A549 (cell line): ENCODE measurements around the gene LYZL6. TPM values are rescaled to one million over a fixed set of nuclear protein-coding genes. Genes with fewer than 3 reads are reported as not detected.

Experiments used
- ATAC-seq, 2 experiments: fragments of 200-7000 bp in 1 of 2; fragments of >200 bp in 1 of 2; cut with Nextera tagmentation in 1 of 2; cut with Tn5 transposase in 1 of 2; 3 replicates each; pipeline versions ENCODE4 v1.8.0 to v1.9.1; 2018 to 2020; ENCODE audit warnings: mild to moderate bottlenecking in 1 of 2, moderate library complexity in 1 of 2
- CTCF ChIA-PET: fragments of 300-600 bp; sonication (Branson Sonifier 250); formaldehyde crosslinking; extraction: SDS; loops from one replicate; lab custom pipeline; 2021; ENCODE audit warnings: antibody characterized with exemption, inconsistent platforms; lab: Yijun Ruan, JAX
- POLR2A ChIA-PET: fragments of 350-600 bp; formaldehyde crosslinking; extraction: SDS; loops from one replicate; lab custom pipeline; 2021; ENCODE audit warnings: antibody characterized with exemption, inconsistent platforms; lab: Yijun Ruan, JAX
- DNase-seq, 2 experiments: peaks; one replicate each; pipeline versions ENCODE4 v3.0.0 to v3.0.0-alpha.2; 2011 to 2016; ENCODE audit warnings: low read depth in 1 of 2, low spot score in 1 of 2
- FAIRE-seq: peaks from 2 replicates; lab custom pipeline; 2011; peaks lifted over from hg19 to GRCh38; lab: Jason Lieb, UNC
- H3K27ac ChIP-seq, 2 experiments: fragments of >200 bp; sonication (Bioruptor Twin); formaldehyde crosslinking; 3 replicates each; pipeline ENCODE4 v1.5.1; 2016 to 2017
- H3K4me1 ChIP-seq: fragments of >200 bp; sonication (Bioruptor Twin); formaldehyde crosslinking; 3 replicates; pipeline ENCODE4 v1.6.1; 2016
- H3K4me2 ChIP-seq: fragments of >200 bp; sonication (Bioruptor Twin); formaldehyde crosslinking; 3 replicates; pipeline ENCODE4 v1.6.1; 2016
- H3K4me3 ChIP-seq: fragments of >200 bp; sonication (Bioruptor Twin); formaldehyde crosslinking; 3 replicates; pipeline ENCODE4 v1.5.1; 2016
- H3K9me3 ChIP-seq: fragments of >200 bp; sonication (Bioruptor Twin); formaldehyde crosslinking; 3 replicates; pipeline ENCODE4 v1.6.1; 2016
- BHLHE40 ChIP-seq: IDR thresholded peaks from 2 replicates; pipeline ENCODE4 v1.6.1; 2012; ENCODE audit warnings: low read depth, low read length, inconsistent platforms
- CBX2 ChIP-seq: fragments of 200-600 bp; sonication (generic); IDR thresholded peaks from 2 replicates; pipeline ENCODE4 v1.6.1; 2016; ENCODE audit warnings: low read depth, mild to moderate bottlenecking, borderline replicate concordance
- CBX8 ChIP-seq: fragments of 200-600 bp; sonication (generic); IDR thresholded peaks from 2 replicates; pipeline ENCODE4 v1.6.1; 2016
- CEBPB ChIP-seq, 2 experiments: fragments of >200 bp in 1 of 2; sonication (Bioruptor Twin) in 1 of 2; formaldehyde crosslinking in 1 of 2; IDR thresholded peaks; 2 replicates each; pipeline ENCODE4 v1.6.1; 2012 to 2016
- CHD4 ChIP-seq: fragments of 200-600 bp; sonication (generic); IDR thresholded peaks from 2 replicates; pipeline ENCODE4 v1.6.1; 2016; ENCODE audit warnings: antibody characterized with exemption, mild to moderate bottlenecking, borderline replicate concordance
- EHF ChIP-seq: fragments of 250-450 bp; sonication (Bioruptor Pico); IDR thresholded peaks from 2 replicates; pipeline ENCODE4 v1.5.0; 2020; ENCODE audit warnings: mild to moderate bottlenecking
- EP300 ChIP-seq, 2 experiments: fragments of >200 bp; sonication (Bioruptor Twin); formaldehyde crosslinking; IDR thresholded peaks; 2 replicates in 1 of 2; 3 replicates in 1 of 2; pipeline ENCODE4 v1.6.1; 2016 to 2017
- FOSL2 ChIP-seq, 2 experiments: fragments of 450-650 bp in 1 of 2; fragments of >200 bp in 1 of 2; sonication (Bioruptor Twin) in 1 of 2; formaldehyde crosslinking; IDR thresholded peaks; 2 replicates each; pipeline versions ENCODE4 v1.5.0 to v1.6.1; 2016 to 2020; ENCODE audit warnings: mild to moderate bottlenecking in 1 of 2, moderate library complexity in 1 of 2
- FOXS1 ChIP-seq: fragments of 250-450 bp; sonication (Bioruptor Pico); IDR thresholded peaks from 2 replicates; pipeline ENCODE4 v1.5.0; 2020; ENCODE audit warnings: mild to moderate bottlenecking, moderate library complexity
- GATA3 ChIP-seq: IDR thresholded peaks from 2 replicates; pipeline ENCODE4 v1.6.1; 2012; ENCODE audit warnings: borderline replicate concordance
- HDAC2 ChIP-seq: fragments of 200-600 bp; sonication (generic); IDR thresholded peaks from 2 replicates; pipeline ENCODE4 v1.6.1; 2016
- HOXB5 ChIP-seq: fragments of 250-450 bp; sonication (Bioruptor Pico); IDR thresholded peaks from 2 replicates; pipeline ENCODE4 v1.5.0; 2020; ENCODE audit warnings: mild to moderate bottlenecking, moderate library complexity
- JUNB ChIP-seq: fragments of >200 bp; sonication (Bioruptor Twin); formaldehyde crosslinking; IDR thresholded peaks from 2 replicates; pipeline ENCODE4 v1.6.1; 2016
- MAFK ChIP-seq: fragments of 450-650 bp; IDR thresholded peaks from 2 replicates; pipeline ENCODE4 v1.6.1; 2014; ENCODE audit not compliant: partially characterized antibody
- MAZ ChIP-seq: fragments of 150-350 bp; IDR thresholded peaks from 2 replicates; pipeline ENCODE4 v1.6.1; 2014; ENCODE audit warnings: antibody characterized with exemption, low read depth, low read length, borderline replicate concordance
- NPAS2 ChIP-seq: fragments of 250-450 bp; sonication (Bioruptor Pico); IDR thresholded peaks from 2 replicates; pipeline ENCODE4 v1.8.0; 2022; ENCODE audit warnings: mild to moderate bottlenecking, moderate library complexity, borderline replicate concordance
- POLR2AphosphoS2 ChIP-seq: conservative IDR thresholded peaks from 2 replicates; pipeline ENCODE4 v1.6.1; 2012; ENCODE audit warnings: low read length, improper control_type of control experiment, inconsistent platforms
- RAD21 ChIP-seq, 2 experiments: fragments of >200 bp in 1 of 2; sonication (Bioruptor Twin) in 1 of 2; formaldehyde crosslinking in 1 of 2; IDR thresholded peaks in 1 of 2; conservative IDR thresholded peaks in 1 of 2; 2 replicates in 1 of 2; 3 replicates in 1 of 2; pipeline ENCODE4 v1.6.1; 2012 to 2018; ENCODE audit warnings: inconsistent platforms in 1 of 2
- RFX5 ChIP-seq: fragments of 450-650 bp; IDR thresholded peaks from 2 replicates; pipeline ENCODE4 v1.7.1; 2014; ENCODE audit warnings: antibody characterized with exemption, mild to moderate bottlenecking, moderate library complexity
- SREBF2 ChIP-seq: fragments of 450-650 bp; IDR thresholded peaks from 2 replicates; pipeline ENCODE4 v1.6.1; 2014; ENCODE audit warnings: mild to moderate bottlenecking, moderate library complexity
- ZNF302 ChIP-seq: fragments of 250-450 bp; sonication (Bioruptor Pico); IDR thresholded peaks from 2 replicates; pipeline ENCODE4 v1.9.0; 2021; ENCODE audit warnings: inconsistent platforms, mild to moderate bottlenecking, moderate library complexity
- WGBS: methylation state at CpG from one replicate; pipeline ENCODE4 v1.1.6; 2017; ENCODE audit errors: missing lambda C conversion rate; 5-methylcytosine and 5-hydroxymethylcytosine counted together
- polyA plus RNA-seq, 4 experiments: library from polyadenylated mRNA; depleted of rRNA in 3 of 4; stranded (reverse); fragments of >200 nt; fragmentation: RNase III in 1 of 4; extraction: RNeasy Plus Mini Kit Qiagen cat#74134 plus additional on column Dnase treatment in 1 of 4; gene quantifications; 2 replicates in 3 of 4; 3 replicates in 1 of 4; pipeline ENCODE4 v1.2.3, GENCODE V29; 2011 to 2017
- TF ChIP-seq, protein P1 (sequence below): fragments of >200 bp; sonication (Bioruptor Twin); formaldehyde crosslinking; IDR thresholded peaks from 3 replicates; pipeline ENCODE4 v1.5.1; 2016
- TF ChIP-seq, protein P2 (sequence below): fragments of 250-450 bp; sonication (Bioruptor Pico); IDR thresholded peaks from 2 replicates; pipeline ENCODE4 v1.5.0; 2020; ENCODE audit warnings: low read depth, mild to moderate bottlenecking, moderate library complexity
- TF ChIP-seq, protein P3 (sequence below): fragments of 250-450 bp; sonication (Bioruptor Pico); IDR thresholded peaks from 2 replicates; pipeline ENCODE4 v1.5.0; 2021; ENCODE audit warnings: mild to moderate bottlenecking, moderate library complexity, borderline replicate concordance

Gene LYZL6
- polyA plus RNA-seq, 2 of the 4 experiments (the other 2 are of a cell fraction), result not detected

DNA sequence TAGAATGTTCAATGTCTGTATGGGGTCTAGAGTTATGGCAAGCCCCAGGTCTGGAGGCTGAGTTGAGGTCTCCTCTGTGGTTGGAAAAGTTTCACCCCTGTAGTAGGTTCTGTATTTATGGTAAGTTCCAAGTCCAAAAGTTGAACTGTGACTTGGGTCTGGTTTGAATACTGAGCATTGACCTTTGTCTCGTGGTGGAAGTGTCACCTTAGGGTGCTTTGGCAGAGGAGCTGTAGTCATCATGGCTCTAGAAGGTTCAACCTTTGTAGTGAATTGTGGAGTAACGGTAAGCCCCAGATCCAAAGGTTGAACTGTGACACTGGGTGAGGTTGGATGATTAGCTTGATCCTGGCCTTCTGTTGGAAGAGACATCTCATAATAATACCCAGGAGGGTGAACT is 30.6 kb downstream of the LYZL6 start:
- no peak for DNase-seq
- Histone ChIP-seq H3K4me2 (no peak overlapping the region), H3K9me3 (0 out of 3 replicates have a peak, but pooled peaks cover 3% of the 10 kb centered on the region), H3K4me3 (no peak overlapping the region), H3K27ac (no peak overlapping the region), H3K4me1 (no peaks in the 10 kb centered on the region)
- no peak for FAIRE-seq
- CTCF ChIA-PET, result interaction anchor here (1.2 to 2.3 kb wide), 3 partner anchors 9 to 56 kb away, joined by 3 to 6 read pairs (median 3); no protein-coding TSS in a partner anchor
- TF ChIP-seq EP300 (IDR thresholded peaks at IDR 0.05), result no peak
- no peak for TF ChIP-seq EHF (CRISPR knock-in tag)
- no peak for TF ChIP-seq RFX5
- no peak for TF ChIP-seq NPAS2
- no peak for TF ChIP-seq FOSL2 (IDR thresholded peaks at IDR 0.05)
- no peak for TF ChIP-seq FOSL2 (CRISPR knock-in tag; IDR thresholded peaks at IDR 0.05)
- TF ChIP-seq JUNB, result no peak
- no peak for TF ChIP-seq CHD4
- TF ChIP-seq MAFK, result no peak
- TF ChIP-seq CEBPB (IDR thresholded peaks at IDR 0.05), result no peak
- TF ChIP-seq SREBF2, result no peak
- TF ChIP-seq FOXS1, result no peak
- TF ChIP-seq ZNF302 (CRISPR knock-in tag), result no peak
- no peak for TF ChIP-seq RAD21 (conservative IDR thresholded peaks at IDR 0.05 in 1 of 2, IDR thresholded peaks at IDR 0.05 in 1 of 2)
- TF ChIP-seq CBX2, result no peak
- TF ChIP-seq HOXB5, result no peak
- TF ChIP-seq, protein P1, sequence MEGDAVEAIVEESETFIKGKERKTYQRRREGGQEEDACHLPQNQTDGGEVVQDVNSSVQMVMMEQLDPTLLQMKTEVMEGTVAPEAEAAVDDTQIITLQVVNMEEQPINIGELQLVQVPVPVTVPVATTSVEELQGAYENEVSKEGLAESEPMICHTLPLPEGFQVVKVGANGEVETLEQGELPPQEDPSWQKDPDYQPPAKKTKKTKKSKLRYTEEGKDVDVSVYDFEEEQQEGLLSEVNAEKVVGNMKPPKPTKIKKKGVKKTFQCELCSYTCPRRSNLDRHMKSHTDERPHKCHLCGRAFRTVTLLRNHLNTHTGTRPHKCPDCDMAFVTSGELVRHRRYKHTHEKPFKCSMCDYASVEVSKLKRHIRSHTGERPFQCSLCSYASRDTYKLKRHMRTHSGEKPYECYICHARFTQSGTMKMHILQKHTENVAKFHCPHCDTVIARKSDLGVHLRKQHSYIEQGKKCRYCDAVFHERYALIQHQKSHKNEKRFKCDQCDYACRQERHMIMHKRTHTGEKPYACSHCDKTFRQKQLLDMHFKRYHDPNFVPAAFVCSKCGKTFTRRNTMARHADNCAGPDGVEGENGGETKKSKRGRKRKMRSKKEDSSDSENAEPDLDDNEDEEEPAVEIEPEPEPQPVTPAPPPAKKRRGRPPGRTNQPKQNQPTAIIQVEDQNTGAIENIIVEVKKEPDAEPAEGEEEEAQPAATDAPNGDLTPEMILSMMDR, result no peak
- TF ChIP-seq CBX8, result no peak
- no peak for TF ChIP-seq MAZ
- POLR2A ChIA-PET, result no interaction called here
- no peak for ATAC-seq
- 38% methylated on average over 2 of the region's 2 CpGs for WGBS

DNA sequence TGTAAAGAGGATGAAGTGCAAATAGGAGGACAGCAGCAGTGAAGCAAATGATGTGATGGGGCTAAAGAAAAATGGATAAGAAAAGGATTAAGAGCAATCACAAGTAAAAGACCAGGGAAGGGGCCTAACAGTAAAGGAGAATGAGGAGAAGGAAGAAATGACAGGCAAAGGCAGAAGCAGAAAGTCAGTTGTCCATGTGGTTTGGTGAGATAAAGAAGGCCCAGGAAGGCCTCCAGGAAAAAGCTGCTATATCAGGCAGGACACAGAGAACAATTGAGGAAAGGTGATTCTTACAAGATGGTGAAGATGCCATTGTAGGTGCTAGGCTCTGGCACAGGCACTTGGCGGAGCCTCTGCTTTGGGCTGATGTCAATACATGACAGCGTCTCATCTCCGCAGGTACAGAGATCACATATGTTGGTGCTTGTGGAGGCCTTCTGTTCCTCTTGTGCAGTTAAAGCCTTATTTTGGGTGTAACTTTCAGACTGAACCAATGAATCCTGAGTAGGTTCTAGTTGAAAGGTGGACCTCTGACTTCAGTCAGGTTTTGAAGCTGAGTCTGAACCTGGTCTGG is 31.1 kb downstream of the LYZL6 start:
- Histone ChIP-seq H3K4me3 (no peak overlapping the region), H3K9me3 (0 out of 3 replicates have a peak, but pooled peaks cover 3% of the 10 kb centered on the region), H3K4me2 (no peak overlapping the region), H3K27ac (no peak overlapping the region), H3K4me1 (no peaks in the 10 kb centered on the region)
- TF ChIP-seq BHLHE40, result no peak
- TF ChIP-seq POLR2AphosphoS2, result no peak
- TF ChIP-seq CBX2, result no peak
- TF ChIP-seq, protein P2, sequence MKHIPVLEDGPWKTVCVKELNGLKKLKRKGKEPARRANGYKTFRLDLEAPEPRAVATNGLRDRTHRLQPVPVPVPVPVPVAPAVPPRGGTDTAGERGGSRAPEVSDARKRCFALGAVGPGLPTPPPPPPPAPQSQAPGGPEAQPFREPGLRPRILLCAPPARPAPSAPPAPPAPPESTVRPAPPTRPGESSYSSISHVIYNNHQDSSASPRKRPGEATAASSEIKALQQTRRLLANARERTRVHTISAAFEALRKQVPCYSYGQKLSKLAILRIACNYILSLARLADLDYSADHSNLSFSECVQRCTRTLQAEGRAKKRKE (CRISPR knock-in tag), result no peak
- TF ChIP-seq HDAC2, result no peak
- TF ChIP-seq GATA3, result no peak
- TF ChIP-seq, protein P3, sequence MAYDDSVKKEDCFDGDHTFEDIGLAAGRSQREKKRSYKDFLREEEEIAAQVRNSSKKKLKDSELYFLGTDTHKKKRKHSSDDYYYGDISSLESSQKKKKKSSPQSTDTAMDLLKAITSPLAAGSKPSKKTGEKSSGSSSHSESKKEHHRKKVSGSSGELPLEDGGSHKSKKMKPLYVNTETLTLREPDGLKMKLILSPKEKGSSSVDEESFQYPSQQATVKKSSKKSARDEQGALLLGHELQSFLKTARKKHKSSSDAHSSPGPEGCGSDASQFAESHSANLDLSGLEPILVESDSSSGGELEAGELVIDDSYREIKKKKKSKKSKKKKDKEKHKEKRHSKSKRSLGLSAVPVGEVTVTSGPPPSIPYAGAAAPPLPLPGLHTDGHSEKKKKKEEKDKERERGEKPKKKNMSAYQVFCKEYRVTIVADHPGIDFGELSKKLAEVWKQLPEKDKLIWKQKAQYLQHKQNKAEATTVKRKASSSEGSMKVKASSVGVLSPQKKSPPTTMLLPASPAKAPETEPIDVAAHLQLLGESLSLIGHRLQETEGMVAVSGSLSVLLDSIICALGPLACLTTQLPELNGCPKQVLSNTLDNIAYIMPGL (CRISPR knock-in tag), result no peak
- DNase-seq, result no peak
- no peak for ATAC-seq
- ChIA-PET POLR2A (no interaction called here), CTCF (interaction anchor here (0.6 to 2.3 kb wide), 4 partner anchors 8 to 64 kb away, joined by 3 to 6 read pairs (median 4); no protein-coding TSS in a partner anchor)
- WGBS, result 91% methylated on average over 3 of the region's 3 CpGs
- FAIRE-seq, result no peak
